Sigmoid colon (tissue), 7 donors: ENCODE measurements around the gene ERP44. TPM values are rescaled to one million over a fixed set of nuclear protein-coding genes. Genes with fewer than 3 reads are reported as not detected.

Source experiments
- DNase-seq: peaks from one replicate; pipeline ENCODE4 v3.0.0-alpha.2; 2019
- H3K27ac ChIP-seq, 4 donors: fragments of 200-600 bp; sonication (generic); one replicate each; pipeline ENCODE4 v1.5.1; 2016 to 2019; ENCODE audit warnings: mild to moderate bottlenecking in 1 of 4
- H3K27me3 ChIP-seq, 3 donors: fragments of 200-600 bp; sonication (generic); one replicate each; pipeline ENCODE4 v1.5.1; 2019; ENCODE audit warnings: mild to moderate bottlenecking in 1 of 3
- H3K36me3 ChIP-seq, 4 donors: fragments of 200-600 bp; sonication (generic); one replicate each; pipeline ENCODE4 v1.5.1; 2016 to 2019
- H3K4me1 ChIP-seq, 4 donors: fragments of 200-600 bp; sonication (generic); one replicate each; pipeline ENCODE4 v1.5.1; 2017 to 2019
- H3K4me3 ChIP-seq, 4 donors: fragments of 200-600 bp; sonication (generic); one replicate each; pipeline ENCODE4 v1.5.1; 2017 to 2019; ENCODE audit warnings: mild to moderate bottlenecking in 2 of 4, moderate library complexity in 1 of 4
- H3K9me3 ChIP-seq, 4 donors: fragments of 200-600 bp in 3 of 4; sonication (generic) in 3 of 4; one replicate each; pipeline versions ENCODE4 v1.5.1 to v1.6.1; 2013 to 2019
- EP300 ChIP-seq, 4 donors: sonication (generic); formaldehyde crosslinking; IDR thresholded peaks; one replicate each; pipeline ENCODE4 v1.6.1; 2017; ENCODE audit warnings: antibody characterized with exemption in 4 of 4
- POLR2A ChIP-seq, 2 donors: fragments of 450-650 bp; IDR thresholded peaks; one replicate each; pipeline ENCODE4 v1.6.1; 2016; ENCODE audit warnings: antibody characterized with exemption in 2 of 2, mild to moderate bottlenecking in 2 of 2, moderate library complexity in 2 of 2
- POLR2AphosphoS5 ChIP-seq, 4 donors: sonication (generic); formaldehyde crosslinking; IDR thresholded peaks; one replicate each; pipeline ENCODE4 v1.6.1; 2017; ENCODE audit warnings: antibody characterized with exemption in 4 of 4
- WGBS, 2 donors: extraction: QIAGEN DNeasy Blood & Tissue Kit; methylation state at CpG; one replicate each; pipeline ENCODE4 v1.1.7; 2013; 5-methylcytosine and 5-hydroxymethylcytosine counted together
- intact Hi-C: fragments of 100-400 bp; cut with DNase I; formaldehyde crosslinking; loops from one replicate; pipeline ENCODE4 v1.15.1; 2023
- polyA plus RNA-seq, 3 donors: library from polyadenylated mRNA; stranded (reverse); fragments of 200-250 nt; gene quantifications; one replicate each; pipeline ENCODE4 v1.2.3, GENCODE V29; 2013
- total RNA-seq, 4 donors: library from RNA; depleted of rRNA; stranded (reverse); fragments of >200 nt; gene quantifications; one replicate each; pipeline ENCODE4 v1.1.0, GENCODE V29; 2016
- TF ChIP-seq, protein P1 (sequence below), 4 experiments: fragments of 450-650 bp in 3 of 4; fragments of 200-600 bp in 1 of 4; IDR thresholded peaks; one replicate each; pipeline ENCODE4 v1.5.1; 2016 to 2019; ENCODE audit warnings: antibody characterized with exemption in 4 of 4, mild to moderate bottlenecking in 3 of 4, moderate library complexity in 2 of 4
- donor health status: healthy with polysubstance abuse.
- donor health status: Bipolar disorder and iron deficiency.
- donor health status: healthy.

The ERP44 gene
- total and polyA plus RNA-seq, 7 donors: 6.6 to 22.1 (median 11.9) TPM

DNA sequence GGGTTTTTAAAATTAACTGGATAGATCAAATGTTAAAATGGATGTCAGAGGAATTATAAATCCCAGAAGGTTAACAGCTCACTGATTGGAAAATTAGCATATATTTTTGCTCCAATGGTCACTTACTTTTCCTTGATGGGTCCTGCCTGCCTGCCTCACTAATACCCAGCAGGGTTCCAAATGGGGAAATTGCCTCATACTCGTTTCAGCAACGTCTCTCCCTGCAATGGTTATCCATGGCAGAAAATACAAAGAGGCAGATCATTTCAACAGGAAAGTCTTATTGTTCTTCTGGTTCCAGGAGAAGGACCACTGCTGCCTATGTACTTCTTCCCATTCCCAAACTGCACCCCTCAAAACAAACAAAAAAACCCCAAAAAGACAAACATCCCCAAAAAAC lies 71.3 kb downstream of the ERP44 start:
- H3K4me1 ChIP-seq: no peaks in the 10 kb centered on the region
- no peaks in the 10 kb centered on the region for H3K27me3 ChIP-seq
- intact Hi-C loops: loop anchor here (5.0 kb wide), 2 partner anchors 195 to 570 kb away; no protein-coding TSS in a partner anchor
- WGBS, 2 donors: 82 to 91% methylated on average over 2 of the region's 2 CpGs
- no peak overlapping the region for H3K27ac ChIP-seq
- H3K36me3 ChIP-seq: no peaks in the 10 kb centered on the region
- H3K9me3 ChIP-seq: no peaks in the 10 kb centered on the region
- H3K4me3 ChIP-seq: no peak overlapping the region
- DNase-seq: no peak
- TF ChIP-seq POLR2AphosphoS5 (IDR thresholded peaks at IDR 0.05): no peak
- no peak for TF ChIP-seq POLR2A (IDR thresholded peaks at IDR 0.05)
- TF ChIP-seq EP300 (IDR thresholded peaks at IDR 0.05): no peak
- TF ChIP-seq, protein P1, sequence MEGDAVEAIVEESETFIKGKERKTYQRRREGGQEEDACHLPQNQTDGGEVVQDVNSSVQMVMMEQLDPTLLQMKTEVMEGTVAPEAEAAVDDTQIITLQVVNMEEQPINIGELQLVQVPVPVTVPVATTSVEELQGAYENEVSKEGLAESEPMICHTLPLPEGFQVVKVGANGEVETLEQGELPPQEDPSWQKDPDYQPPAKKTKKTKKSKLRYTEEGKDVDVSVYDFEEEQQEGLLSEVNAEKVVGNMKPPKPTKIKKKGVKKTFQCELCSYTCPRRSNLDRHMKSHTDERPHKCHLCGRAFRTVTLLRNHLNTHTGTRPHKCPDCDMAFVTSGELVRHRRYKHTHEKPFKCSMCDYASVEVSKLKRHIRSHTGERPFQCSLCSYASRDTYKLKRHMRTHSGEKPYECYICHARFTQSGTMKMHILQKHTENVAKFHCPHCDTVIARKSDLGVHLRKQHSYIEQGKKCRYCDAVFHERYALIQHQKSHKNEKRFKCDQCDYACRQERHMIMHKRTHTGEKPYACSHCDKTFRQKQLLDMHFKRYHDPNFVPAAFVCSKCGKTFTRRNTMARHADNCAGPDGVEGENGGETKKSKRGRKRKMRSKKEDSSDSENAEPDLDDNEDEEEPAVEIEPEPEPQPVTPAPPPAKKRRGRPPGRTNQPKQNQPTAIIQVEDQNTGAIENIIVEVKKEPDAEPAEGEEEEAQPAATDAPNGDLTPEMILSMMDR (IDR thresholded peaks at IDR 0.05): no peak

DNA sequence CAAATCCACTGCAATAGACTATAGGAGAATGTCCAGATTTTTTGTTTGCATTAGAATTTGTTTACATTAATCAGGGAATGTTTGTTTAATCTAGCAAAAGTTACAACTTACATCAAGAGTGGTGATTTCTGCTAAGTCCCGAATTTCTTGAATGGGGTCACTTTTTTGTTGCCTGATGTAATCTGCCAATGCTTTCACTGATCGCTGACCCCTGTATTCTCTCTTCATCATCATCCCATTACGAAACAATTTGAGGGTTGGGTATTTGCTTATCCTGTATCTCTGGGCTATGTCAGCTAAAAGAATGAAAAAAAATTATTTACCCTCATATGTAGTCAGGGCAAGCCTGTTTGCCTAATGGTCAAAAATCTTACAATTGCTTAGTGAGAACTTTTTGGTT lies 76.9 kb downstream of the ERP44 start:
- 91 to 95% methylated on average over 3 of the region's 3 CpGs for WGBS, 2 donors
- intact Hi-C loops: no loop called here
- H3K4me3 ChIP-seq: no peak overlapping the region

DNA sequence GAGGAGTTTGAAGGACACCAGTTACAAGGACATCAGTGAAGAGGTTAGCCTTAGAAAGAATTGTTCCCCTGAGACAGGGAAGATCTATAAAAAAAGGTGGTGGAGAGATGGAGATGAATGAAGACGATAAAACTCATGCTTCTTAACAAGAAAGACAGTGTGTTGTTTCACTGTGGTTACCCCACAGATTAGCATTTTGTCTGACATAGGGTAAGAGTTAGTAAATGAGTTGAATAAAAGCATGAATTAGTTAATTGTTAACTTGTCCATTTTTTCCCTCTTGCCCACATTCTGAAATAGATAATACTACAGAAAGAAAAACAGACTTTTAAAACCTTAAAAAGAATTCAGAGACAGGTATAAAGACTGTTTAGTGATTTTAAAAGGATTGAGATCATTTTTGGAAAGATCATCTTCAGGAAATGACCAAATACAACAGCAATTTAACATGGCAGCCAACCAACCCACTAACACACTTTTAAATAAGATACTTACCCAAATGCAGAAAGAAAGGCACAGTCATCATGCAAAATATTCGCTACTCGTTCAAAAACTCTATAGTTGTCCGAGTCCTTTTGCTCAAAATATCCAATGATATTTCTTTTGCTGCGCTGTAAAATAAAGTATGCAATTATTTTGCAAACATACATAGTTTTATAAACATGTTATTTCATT lies 78.5 kb downstream of the ERP44 start:
- H3K27me3 ChIP-seq: no peaks in the 10 kb centered on the region
- H3K27ac ChIP-seq: no peak overlapping the region
- no peak for DNase-seq
- H3K4me1 ChIP-seq: no peaks in the 10 kb centered on the region
- H3K36me3 ChIP-seq: peaks cover 0 to 51% (median 8%) of the 10 kb centered on the region in 4 donors
- 96% methylated on average over 5 of the region's 5 CpGs for WGBS, 2 donors
- H3K4me3 ChIP-seq: no peak overlapping the region
- intact Hi-C loops: no loop called here
- TF ChIP-seq EP300 (IDR thresholded peaks at IDR 0.05): no peak
- no peak for TF ChIP-seq POLR2A (IDR thresholded peaks at IDR 0.05)
- no peak for TF ChIP-seq POLR2AphosphoS5 (IDR thresholded peaks at IDR 0.05)
- TF ChIP-seq, protein P1 (IDR thresholded peaks at IDR 0.05): no peak
- H3K9me3 ChIP-seq: no peaks in the 10 kb centered on the region

More for the DNA sequence above, 76.9 kb downstream of the ERP44 start:
- TF ChIP-seq POLR2AphosphoS5 (IDR thresholded peaks at IDR 0.05): no peak
- TF ChIP-seq, protein P1 (IDR thresholded peaks at IDR 0.05): no peak
- no peak for TF ChIP-seq EP300 (IDR thresholded peaks at IDR 0.05)
- TF ChIP-seq POLR2A (IDR thresholded peaks at IDR 0.05): no peak
- no peak for DNase-seq
- Histone ChIP-seq H3K27ac (no peak overlapping the region), H3K4me1 (no peaks in the 10 kb centered on the region), H3K27me3 (no peaks in the 10 kb centered on the region), H3K36me3 (peaks cover 0 to 34% (median 0%) of the 10 kb centered on the region in 4 donors), H3K9me3 (no peaks in the 10 kb centered on the region)

DNA sequence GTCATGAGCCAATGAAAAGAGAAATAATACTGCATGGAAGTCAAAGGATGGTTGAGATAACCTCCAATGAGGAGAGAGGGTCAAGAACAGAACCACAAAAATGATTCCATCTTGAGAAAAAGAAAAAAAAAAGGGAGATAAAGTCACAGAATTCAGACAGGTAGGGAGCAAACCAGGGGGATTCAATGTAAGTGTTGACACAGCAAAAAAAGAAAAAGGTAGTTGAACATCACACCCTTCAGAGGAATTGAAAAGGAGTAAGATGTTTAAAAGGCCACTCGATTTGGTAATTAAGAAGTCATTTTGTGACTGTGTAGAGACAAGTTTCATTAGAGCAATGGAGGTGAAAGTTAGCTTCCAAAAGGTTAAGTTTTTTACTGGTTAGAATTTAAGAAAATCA lies 79.3 kb downstream of the ERP44 start:
- TF ChIP-seq EP300 (IDR thresholded peaks at IDR 0.05) (no peak), POLR2A (IDR thresholded peaks at IDR 0.05) (no peak), POLR2AphosphoS5 (IDR thresholded peaks at IDR 0.05) (no peak)
- TF ChIP-seq, protein P1 (IDR thresholded peaks at IDR 0.05): no peak

More for the DNA sequence above, 79.3 kb downstream of the ERP44 start:
- no peak for DNase-seq
- H3K4me1 ChIP-seq: no peaks in the 10 kb centered on the region
- no peak overlapping the region for H3K4me3 ChIP-seq
- H3K27ac ChIP-seq: no peak overlapping the region
- WGBS, 2 donors: 96% methylated on average over 1 of the region's 1 CpG
- no peaks in the 10 kb centered on the region for H3K9me3 ChIP-seq
- peaks cover 0 to 58% (median 9%) of the 10 kb centered on the region in 4 donors for H3K36me3 ChIP-seq
- no peaks in the 10 kb centered on the region for H3K27me3 ChIP-seq
- intact Hi-C loops: loop anchor here (5.0 kb wide), 1 partner anchor 72 kb away; no protein-coding TSS in a partner anchor
